H1 (cell line): ENCODE results near the gene SEMA4C. TPM values are rescaled to one million over a fixed set of nuclear protein-coding genes. Genes with fewer than 3 reads are reported as not detected.

Experiments
- CBX5 ChIP-seq: fragments of 300-800, 300-1000 bp; sonication (generic); IDR thresholded peaks from 2 replicates; pipeline ENCODE4 v1.7.1; 2016; ENCODE audit warnings: antibody characterized with exemption, low read length, low read depth
- CEBPB ChIP-seq: IDR thresholded peaks from 2 replicates; pipeline ENCODE4 v1.6.1; 2012; ENCODE audit warnings: low read depth, low read length
- HDAC6 ChIP-seq: IDR thresholded peaks from one replicate; pipeline ENCODE4 v1.7.1; 2012; ENCODE audit warnings: low read depth, mild to moderate bottlenecking, inconsistent platforms, low read length, moderate library complexity
- KDM5A ChIP-seq: fragments of 200-600 bp; IDR thresholded peaks from 2 replicates; pipeline ENCODE4 v1.7.1; 2012; ENCODE audit warnings: mild to moderate bottlenecking, low read length, inconsistent platforms, mixed read lengths
- MAFK ChIP-seq: IDR thresholded peaks from 2 replicates; pipeline ENCODE4 v1.6.1; 2012; ENCODE audit warnings: low read depth, mild to moderate bottlenecking, improper control_type of control experiment, low read length
- SIX5 ChIP-seq: IDR thresholded peaks from 2 replicates; pipeline ENCODE4 v1.6.1; 2011; ENCODE audit warnings: mild to moderate bottlenecking, low read depth, low read length
- SP2 ChIP-seq: IDR thresholded peaks from 2 replicates; pipeline ENCODE4 v1.6.1; 2012; ENCODE audit warnings: mild to moderate bottlenecking, low read length, inconsistent platforms
- SP4 ChIP-seq: IDR thresholded peaks from 2 replicates; pipeline ENCODE4 v1.6.1; 2012; ENCODE audit warnings: low read length, inconsistent platforms
- USF2 ChIP-seq: IDR thresholded peaks from 2 replicates; pipeline ENCODE4 v1.6.1; 2011; ENCODE audit warnings: low read length, improper control_type of control experiment
- polyA plus RNA-seq, 7 experiments: library from polyadenylated mRNA; depleted of rRNA in 3 of 7; stranded (reverse) in 5 of 7; unstranded in 2 of 7; fragments of >200 nt in 5 of 7; fragments of 200-250 nt in 2 of 7; gene quantifications; 1 replicate in 5 of 7; 2 replicates in 1 of 7; 4 replicates in 1 of 7; pipeline versions ENCODE4 v1.2.1 to v1.2.3, GENCODE V29; 2011 to 2013; ENCODE audit warnings: missing spikeins in 2 of 7, mixed read lengths in 2 of 7
- total RNA-seq: library from RNA; stranded (reverse); fragmentation: NEBNext Ultra II Directional; extraction: Animal tissue kit (Norgen Biotek cat#: 25700); gene quantifications from 2 replicates; pipeline ENCODE4 v1.2.1, GENCODE V29; 2021
- TF ChIP-seq, protein P1 (sequence below): fragments of 300-600 bp; sonication (generic); IDR thresholded peaks from 2 replicates; pipeline ENCODE4 v1.7.1; 2012; ENCODE audit warnings: low read length, moderate library complexity, mild to moderate bottlenecking, inconsistent platforms; ENCODE audit not compliant: insufficient replicate concordance

SEMA4C gene
- total and polyA plus RNA-seq, 2 of the 8 experiments (the other 6 are each of a cell fraction or from before 2014, with no cell fraction given), result 47.5 to 67.3 TPM

- TF ChIP-seq, protein P1, sequence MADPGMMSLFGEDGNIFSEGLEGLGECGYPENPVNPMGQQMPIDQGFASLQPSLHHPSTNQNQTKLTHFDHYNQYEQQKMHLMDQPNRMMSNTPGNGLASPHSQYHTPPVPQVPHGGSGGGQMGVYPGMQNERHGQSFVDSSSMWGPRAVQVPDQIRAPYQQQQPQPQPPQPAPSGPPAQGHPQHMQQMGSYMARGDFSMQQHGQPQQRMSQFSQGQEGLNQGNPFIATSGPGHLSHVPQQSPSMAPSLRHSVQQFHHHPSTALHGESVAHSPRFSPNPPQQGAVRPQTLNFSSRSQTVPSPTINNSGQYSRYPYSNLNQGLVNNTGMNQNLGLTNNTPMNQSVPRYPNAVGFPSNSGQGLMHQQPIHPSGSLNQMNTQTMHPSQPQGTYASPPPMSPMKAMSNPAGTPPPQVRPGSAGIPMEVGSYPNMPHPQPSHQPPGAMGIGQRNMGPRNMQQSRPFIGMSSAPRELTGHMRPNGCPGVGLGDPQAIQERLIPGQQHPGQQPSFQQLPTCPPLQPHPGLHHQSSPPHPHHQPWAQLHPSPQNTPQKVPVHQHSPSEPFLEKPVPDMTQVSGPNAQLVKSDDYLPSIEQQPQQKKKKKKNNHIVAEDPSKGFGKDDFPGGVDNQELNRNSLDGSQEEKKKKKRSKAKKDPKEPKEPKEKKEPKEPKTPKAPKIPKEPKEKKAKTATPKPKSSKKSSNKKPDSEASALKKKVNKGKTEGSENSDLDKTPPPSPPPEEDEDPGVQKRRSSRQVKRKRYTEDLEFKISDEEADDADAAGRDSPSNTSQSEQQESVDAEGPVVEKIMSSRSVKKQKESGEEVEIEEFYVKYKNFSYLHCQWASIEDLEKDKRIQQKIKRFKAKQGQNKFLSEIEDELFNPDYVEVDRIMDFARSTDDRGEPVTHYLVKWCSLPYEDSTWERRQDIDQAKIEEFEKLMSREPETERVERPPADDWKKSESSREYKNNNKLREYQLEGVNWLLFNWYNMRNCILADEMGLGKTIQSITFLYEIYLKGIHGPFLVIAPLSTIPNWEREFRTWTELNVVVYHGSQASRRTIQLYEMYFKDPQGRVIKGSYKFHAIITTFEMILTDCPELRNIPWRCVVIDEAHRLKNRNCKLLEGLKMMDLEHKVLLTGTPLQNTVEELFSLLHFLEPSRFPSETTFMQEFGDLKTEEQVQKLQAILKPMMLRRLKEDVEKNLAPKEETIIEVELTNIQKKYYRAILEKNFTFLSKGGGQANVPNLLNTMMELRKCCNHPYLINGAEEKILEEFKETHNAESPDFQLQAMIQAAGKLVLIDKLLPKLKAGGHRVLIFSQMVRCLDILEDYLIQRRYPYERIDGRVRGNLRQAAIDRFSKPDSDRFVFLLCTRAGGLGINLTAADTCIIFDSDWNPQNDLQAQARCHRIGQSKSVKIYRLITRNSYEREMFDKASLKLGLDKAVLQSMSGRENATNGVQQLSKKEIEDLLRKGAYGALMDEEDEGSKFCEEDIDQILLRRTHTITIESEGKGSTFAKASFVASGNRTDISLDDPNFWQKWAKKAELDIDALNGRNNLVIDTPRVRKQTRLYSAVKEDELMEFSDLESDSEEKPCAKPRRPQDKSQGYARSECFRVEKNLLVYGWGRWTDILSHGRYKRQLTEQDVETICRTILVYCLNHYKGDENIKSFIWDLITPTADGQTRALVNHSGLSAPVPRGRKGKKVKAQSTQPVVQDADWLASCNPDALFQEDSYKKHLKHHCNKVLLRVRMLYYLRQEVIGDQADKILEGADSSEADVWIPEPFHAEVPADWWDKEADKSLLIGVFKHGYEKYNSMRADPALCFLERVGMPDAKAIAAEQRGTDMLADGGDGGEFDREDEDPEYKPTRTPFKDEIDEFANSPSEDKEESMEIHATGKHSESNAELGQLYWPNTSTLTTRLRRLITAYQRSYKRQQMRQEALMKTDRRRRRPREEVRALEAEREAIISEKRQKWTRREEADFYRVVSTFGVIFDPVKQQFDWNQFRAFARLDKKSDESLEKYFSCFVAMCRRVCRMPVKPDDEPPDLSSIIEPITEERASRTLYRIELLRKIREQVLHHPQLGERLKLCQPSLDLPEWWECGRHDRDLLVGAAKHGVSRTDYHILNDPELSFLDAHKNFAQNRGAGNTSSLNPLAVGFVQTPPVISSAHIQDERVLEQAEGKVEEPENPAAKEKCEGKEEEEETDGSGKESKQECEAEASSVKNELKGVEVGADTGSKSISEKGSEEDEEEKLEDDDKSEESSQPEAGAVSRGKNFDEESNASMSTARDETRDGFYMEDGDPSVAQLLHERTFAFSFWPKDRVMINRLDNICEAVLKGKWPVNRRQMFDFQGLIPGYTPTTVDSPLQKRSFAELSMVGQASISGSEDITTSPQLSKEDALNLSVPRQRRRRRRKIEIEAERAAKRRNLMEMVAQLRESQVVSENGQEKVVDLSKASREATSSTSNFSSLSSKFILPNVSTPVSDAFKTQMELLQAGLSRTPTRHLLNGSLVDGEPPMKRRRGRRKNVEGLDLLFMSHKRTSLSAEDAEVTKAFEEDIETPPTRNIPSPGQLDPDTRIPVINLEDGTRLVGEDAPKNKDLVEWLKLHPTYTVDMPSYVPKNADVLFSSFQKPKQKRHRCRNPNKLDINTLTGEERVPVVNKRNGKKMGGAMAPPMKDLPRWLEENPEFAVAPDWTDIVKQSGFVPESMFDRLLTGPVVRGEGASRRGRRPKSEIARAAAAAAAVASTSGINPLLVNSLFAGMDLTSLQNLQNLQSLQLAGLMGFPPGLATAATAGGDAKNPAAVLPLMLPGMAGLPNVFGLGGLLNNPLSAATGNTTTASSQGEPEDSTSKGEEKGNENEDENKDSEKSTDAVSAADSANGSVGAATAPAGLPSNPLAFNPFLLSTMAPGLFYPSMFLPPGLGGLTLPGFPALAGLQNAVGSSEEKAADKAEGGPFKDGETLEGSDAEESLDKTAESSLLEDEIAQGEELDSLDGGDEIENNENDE, result no peak
- TF ChIP-seq SP4 (no peak), MAFK (no peak), USF2 (no peak), CBX5 (no peak), SP2 (no peak), CEBPB (no peak), HDAC6 (no peak), SIX5 (no peak), KDM5A (no peak)
Measured at GRCh38 chr2:96898641-96899412, 28.9 kb upstream of the SEMA4C start (continued).
